NCI-H526 (cell line): ENCODE results near the gene GSK3B.
A peak's percentile ranks its signal among the peaks of the same experiment; 100 is the strongest.

Experiments
- DNase-seq, 2 experiments: peaks; one replicate each; lab custom pipeline; 2025; lab: John Stamatoyannopoulos, UW

Gene GSK3B

GRCh38 chr3:120093911-120094775 lies at the start of gene GSK3B:
Gene GSK3B, minus strand, starts transcription at chr3:120094447. Its CDS starts 1,013 bp downstream, at chr3:120093434.
- DNase-seq = peak; percentile 81 to 91

- no peak for DNase-seq
Observed at GRCh38 chr3:120143676-120144075, 49.4 kb upstream of the GSK3B start.

GRCh38 chr3:120142236-120142635 lies 48.0 kb upstream of the GSK3B start:
- no peak for DNase-seq

DNA sequence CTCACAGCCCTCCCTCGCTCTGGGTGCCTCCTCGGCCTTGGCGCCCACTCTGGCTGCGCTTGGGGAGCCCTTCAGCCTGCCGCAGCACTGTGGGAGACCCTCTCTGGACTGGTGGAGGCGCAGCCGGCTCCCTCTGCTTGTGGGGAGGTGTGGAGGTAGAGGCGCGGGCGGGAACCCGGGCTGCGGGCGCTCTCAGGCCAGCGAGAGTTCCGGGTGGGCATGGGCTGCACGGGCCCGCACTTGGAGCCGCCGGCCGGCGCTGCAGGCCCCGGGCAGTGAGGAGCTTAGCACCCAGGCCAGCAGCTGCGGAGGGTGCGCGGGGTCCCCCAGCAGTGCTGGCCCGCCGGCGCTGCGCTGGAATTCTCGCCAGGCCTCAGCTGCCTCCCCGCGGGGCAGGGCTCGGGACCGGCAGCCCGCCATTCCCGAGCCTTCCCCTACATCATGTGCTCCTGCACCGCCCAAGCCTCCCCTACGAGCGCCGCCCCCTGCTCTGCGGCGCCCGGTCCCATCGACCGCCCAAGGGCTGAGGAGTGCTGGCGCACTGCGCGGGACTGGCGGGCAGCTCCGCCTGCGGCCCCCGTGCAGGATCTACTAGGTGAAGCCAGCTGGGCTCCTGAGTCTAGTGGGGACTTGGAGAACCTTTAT lies 46.0 kb upstream of the GSK3B start:
- no peak for DNase-seq

- no peak for DNase-seq
Observed at GRCh38 chr3:120139140-120139539, 44.9 kb upstream of the GSK3B start.

DNA sequence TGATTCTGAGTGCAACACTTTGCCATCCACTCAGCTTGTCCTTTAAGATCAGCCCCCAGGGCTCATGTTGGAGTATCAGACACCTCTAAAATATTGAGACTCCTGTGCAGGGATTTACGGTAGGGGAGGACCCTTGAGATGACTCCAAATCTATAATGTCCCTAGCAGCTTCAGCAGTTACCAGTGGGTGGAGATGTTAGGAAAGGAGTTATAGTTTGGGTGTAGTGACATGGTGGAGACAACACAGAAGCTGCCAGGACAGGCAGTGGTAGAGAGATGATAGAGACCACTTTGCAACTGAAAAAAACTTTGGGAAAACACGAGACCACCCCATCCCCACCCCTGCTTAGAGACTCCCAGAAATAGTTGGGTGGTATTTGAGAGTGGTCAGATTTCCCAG lies 43.3 kb upstream of the GSK3B start:
- DNase-seq = no peak

- DNase-seq = no peak
Observed at GRCh38 chr3:120130656-120131055, 36.4 kb upstream of the GSK3B start.

DNA sequence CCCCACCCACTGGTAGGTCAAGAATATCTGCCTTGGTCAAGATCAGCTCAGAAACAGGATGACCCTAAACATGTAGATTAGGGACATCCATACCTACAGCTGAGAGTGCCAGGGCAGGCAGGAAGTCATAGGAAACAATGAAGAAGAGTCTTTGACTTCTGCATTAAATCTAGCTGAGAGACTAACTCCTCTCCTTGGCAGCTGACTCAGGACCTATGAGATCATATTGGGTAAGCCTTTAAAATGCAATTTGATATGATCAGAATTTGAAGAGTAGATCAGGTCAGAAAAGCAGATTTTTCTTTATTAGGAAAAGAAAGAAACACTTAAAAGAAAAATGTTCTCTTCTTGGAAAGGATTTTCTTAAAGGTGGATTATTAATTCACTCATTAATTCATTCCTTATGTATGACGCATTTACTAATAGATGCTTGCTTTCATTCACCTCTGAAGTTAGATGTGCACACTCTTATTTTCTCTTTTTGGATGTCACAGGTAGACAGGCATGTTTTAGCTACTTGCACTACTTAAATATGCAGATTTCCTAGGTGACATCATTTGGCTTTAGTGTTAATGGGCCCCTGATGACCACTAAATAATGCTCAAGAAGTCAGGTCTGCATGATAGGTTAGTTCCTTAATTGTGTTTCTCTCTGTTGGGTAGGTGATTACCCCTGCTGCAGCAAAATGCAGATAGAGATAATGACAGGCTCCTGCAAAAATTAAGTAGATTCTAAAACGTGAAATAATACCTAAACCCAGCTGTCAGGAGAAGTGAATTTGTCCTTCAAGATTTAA lies 35.7 kb upstream of the GSK3B start:
- no peak for DNase-seq

- DNase-seq = no peak
Observed at GRCh38 chr3:120129051-120129450, 34.8 kb upstream of the GSK3B start.

DNA sequence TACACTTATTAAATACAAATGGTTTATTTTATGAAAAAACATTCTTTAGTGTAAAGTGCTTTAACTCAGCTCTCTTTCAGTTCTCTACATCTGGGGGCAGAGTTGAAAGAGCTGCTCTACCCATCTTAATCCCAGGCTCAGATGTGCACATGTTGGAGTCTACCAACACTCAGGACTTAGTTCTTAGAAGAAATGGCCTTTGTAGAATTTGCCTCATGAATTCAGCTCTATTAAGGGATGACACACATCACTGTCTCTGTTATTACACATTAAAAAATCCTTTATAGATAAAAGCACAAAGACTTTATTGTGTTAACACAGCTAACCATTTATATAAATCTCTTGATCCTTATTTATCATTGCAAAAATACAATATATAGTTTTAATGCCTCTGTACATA lies 31.7 kb upstream of the GSK3B start:
- no peak for DNase-seq

- DNase-seq = no peak
Observed at GRCh38 chr3:120119846-120120510, 25.7 kb upstream of the GSK3B start.

DNA sequence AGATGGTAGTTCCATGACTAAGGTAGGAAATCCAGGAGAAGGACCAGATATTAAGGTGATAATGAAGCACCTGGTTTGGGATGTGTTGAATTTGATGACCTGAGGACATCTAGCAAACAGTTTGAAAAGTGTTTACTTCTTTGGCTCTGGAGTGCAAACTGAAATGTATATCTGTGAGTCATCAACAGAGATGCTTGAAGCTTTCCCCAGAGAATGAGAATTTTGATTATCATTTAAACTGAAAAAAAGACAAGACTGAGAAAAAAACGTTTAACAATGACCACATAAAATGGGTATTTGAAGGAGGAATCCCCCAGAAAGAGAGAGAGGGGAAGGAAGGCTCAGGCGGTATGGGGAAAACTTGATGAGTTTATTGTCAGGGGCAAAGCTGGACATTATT lies 20.7 kb upstream of the GSK3B start:
- DNase-seq = no peak

- DNase-seq = no peak
Observed at GRCh38 chr3:120114376-120114775, 20.1 kb upstream of the GSK3B start.

DNA sequence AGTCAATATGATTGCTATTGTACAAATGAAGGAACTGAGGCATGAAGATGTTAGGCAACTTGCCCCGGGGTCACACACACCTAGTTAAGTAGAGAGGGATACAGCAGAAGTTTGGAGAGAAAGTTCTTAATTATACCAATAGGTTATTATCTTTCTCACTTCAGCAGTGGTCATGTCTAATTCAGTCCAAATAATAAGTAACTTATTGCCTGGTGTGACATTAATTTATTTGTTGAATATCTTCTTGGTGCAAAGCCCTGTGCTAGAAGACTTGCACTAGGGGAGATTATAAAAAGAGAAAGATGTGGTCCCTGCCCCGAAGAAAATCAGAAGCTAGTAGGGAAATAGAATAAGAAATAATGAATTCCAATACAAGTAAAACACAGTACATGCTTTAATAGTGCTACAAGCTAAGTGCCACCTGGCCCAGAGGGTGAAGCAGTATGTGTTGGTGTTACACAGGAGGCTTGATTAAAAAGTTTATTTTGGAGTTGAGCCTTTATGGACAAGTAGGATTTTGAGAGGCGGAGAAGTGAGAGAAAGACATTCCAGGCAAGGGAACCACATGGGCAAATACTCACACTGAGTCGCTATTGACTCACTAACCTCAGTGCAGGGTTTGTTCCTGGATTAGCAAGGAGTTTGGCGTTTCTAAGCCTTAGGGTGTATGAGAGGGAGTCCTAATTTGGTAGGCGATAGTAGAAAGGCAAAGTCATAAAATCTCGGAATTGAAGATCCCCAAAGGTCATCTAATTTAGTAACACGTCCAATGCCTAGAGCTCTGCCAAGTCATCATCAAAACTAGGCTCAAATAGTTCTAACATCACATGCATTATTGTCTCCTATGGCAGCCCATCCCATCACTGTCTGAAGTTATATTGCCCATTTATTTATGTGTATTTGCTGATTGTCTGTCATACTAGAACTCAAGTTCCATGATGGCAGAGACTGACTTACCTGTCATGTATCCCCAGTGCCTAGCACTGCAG lies 19.2 kb upstream of the GSK3B start:
- DNase-seq = no peak

DNA sequence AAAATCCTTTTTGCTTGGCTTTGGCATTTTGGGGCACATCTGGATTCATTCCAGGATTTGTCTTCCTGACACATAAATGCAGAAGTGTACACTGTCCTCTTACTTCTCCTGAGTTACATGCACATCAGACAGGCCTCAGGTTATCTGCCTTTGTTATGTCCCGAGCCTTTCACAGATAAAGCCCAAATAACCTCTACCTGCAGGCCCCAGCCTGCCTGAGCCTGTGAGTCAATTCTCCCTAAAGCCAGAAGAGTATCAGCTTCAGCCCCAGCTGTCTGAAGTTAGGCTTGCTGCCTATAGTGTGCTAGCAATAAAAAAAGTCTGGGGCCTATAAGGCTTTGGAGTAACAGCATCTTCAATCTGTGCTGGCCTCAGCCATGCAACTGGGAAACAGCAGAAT lies 17.7 kb upstream of the GSK3B start:
- DNase-seq = no peak

GRCh38 chr3:120103276-120103675 lies 9.0 kb upstream of the GSK3B start:
- no peak for DNase-seq

DNA sequence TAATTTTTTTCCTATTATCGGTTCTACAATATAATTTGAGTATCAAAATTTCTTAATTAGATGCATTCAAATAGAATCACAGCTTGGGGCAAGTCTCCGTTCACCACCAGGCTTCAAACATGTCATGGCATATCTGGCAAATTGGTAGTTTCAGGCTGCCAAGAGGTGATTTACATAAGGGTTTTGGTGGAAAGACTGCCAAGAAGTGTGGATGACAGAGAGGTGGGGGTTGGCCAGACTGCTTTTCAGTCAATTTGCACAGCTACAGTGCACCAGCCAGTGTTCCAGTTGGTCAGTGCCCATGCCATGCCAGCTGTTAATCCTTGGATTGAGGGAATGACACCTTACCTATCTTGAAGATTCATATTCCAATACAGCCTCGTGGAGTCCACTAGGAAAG lies 8.4 kb upstream of the GSK3B start:
- peak in 1 of 2 experiments; percentile 23 for DNase-seq

DNA sequence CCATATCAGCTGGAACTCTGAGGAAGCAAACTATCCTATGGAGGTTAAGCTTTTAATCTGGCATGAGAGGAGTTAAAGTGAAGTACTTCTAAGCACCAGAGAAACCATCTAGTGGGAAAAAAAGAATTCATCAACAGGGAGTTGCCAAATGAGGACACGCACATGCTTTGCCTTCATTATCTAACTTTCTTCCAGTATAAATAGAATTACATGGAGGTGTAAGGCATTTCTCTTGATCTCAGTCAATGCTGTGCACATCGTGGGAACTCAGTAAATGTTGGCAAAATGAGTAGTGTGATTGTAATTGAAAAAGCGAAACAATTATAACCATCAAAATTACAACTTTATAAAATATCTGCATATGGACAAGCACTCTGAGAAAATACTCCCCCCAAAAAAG lies 8.0 kb upstream of the GSK3B start:
- DNase-seq = no peak

GRCh38 chr3:120101624-120102023 lies 7.4 kb upstream of the GSK3B start:
- no peak for DNase-seq

- no peak for DNase-seq
Observed at GRCh38 chr3:120100711-120101110, 6.5 kb upstream of the GSK3B start.

- no peak for DNase-seq
Observed at GRCh38 chr3:120098710-120099109, 4.5 kb upstream of the GSK3B start.
